WERI-Rb-1 (cell line): ENCODE measurements around the gene PDE10A.

ENCODE experiments used
- DNase-seq: peaks from one replicate; pipeline ENCODE4 v3.0.0-alpha.2; 2020
- H3K27ac ChIP-seq: fragments of 250-450 bp; sonication (Bioruptor Pico); 2 replicates; pipeline ENCODE4 v1.5.1; 2020; ENCODE audit warnings: mild to moderate bottlenecking, moderate library complexity
- H3K27me3 ChIP-seq: fragments of 250-450 bp; sonication (Bioruptor Pico); 2 replicates; pipeline ENCODE4 v1.5.1; 2021; ENCODE audit warnings: mild to moderate bottlenecking, low read depth, moderate library complexity; ENCODE audit not compliant: insufficient read depth, severe bottlenecking
- H3K36me3 ChIP-seq: fragments of 250-450 bp; sonication (Bioruptor Pico); 2 replicates; pipeline ENCODE4 v1.5.1; 2020; ENCODE audit warnings: mild to moderate bottlenecking, moderate library complexity
- H3K4me3 ChIP-seq: 2 replicates; pipeline ENCODE4 v1.5.1; 2011; ENCODE audit warnings: low read depth, mild to moderate bottlenecking, control low read depth, low read length
- H3K9me3 ChIP-seq: fragments of 250-450 bp; sonication (Bioruptor Pico); 2 replicates; pipeline ENCODE4 v1.5.1; 2021; ENCODE audit warnings: mild to moderate bottlenecking, moderate library complexity; ENCODE audit not compliant: severe bottlenecking
- TF ChIP-seq, protein P1 (sequence below): IDR thresholded peaks from 2 replicates; pipeline ENCODE4 v1.5.1; 2011; ENCODE audit warnings: low read depth, mild to moderate bottlenecking, control low read depth, inconsistent platforms, low read length

Gene PDE10A

DNA sequence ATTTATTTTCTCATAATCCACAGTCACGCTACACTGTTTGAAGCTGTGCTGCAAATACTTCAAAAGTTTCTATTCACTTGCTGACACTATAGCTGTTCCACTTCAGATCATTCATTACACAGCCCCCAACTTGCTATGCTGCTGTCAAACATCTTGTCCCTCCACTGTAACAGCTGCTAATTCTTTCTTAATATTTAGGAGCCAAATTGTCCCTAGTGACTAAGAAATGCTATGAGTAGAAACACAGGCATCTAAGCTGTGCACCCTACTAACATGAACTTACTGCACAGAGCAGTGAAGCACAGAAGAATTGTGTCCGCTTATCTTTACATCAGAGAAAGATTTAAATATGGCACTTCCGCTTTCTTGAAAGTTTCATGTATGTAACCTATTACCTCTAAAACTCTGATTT is 91.3 kb downstream of the PDE10A start:
- TF ChIP-seq, protein P1, sequence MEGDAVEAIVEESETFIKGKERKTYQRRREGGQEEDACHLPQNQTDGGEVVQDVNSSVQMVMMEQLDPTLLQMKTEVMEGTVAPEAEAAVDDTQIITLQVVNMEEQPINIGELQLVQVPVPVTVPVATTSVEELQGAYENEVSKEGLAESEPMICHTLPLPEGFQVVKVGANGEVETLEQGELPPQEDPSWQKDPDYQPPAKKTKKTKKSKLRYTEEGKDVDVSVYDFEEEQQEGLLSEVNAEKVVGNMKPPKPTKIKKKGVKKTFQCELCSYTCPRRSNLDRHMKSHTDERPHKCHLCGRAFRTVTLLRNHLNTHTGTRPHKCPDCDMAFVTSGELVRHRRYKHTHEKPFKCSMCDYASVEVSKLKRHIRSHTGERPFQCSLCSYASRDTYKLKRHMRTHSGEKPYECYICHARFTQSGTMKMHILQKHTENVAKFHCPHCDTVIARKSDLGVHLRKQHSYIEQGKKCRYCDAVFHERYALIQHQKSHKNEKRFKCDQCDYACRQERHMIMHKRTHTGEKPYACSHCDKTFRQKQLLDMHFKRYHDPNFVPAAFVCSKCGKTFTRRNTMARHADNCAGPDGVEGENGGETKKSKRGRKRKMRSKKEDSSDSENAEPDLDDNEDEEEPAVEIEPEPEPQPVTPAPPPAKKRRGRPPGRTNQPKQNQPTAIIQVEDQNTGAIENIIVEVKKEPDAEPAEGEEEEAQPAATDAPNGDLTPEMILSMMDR, result no peak
- Histone ChIP-seq H3K27me3 (peaks cover 33% of the 10 kb centered on the region), H3K4me3 (no peak overlapping the region), H3K27ac (no peak overlapping the region), H3K9me3 (no peaks in the 10 kb centered on the region), H3K36me3 (no peaks in the 10 kb centered on the region)
- DNase-seq, result no peak

DNA sequence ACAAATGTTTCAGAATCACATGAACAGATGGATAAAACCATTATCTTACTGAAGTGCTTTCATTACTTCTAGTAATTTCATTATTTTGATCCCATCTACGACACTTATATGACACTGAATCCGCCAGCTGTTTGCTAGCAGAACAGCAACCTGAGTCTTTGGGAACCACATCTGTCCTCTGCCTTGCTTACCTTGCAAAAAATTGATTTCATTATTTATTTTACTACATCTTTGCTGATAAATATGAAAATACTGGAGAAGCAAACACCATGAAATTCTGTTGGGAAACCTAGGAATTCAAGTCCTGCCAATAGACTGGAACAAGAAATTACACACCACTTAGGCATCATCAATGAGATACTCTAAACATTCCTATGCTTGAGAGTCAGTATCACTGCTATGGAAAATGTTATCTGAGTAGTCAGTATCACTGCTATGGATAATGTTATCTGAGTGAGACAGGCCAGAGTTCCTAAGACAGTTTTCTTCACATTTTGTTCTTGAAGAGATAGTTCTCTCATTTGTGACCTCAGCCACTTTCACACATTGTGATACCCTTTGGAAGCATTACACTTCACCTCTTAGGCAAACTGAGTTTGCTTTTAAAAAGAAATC is 91.9 kb downstream of the PDE10A start:
- H3K27ac ChIP-seq, result no peak overlapping the region
- H3K9me3 ChIP-seq, result no peaks in the 10 kb centered on the region
- H3K27me3 ChIP-seq, result peaks cover 32% of the 10 kb centered on the region
- H3K4me3 ChIP-seq, result no peak overlapping the region
- DNase-seq, result no peak
- H3K36me3 ChIP-seq, result no peaks in the 10 kb centered on the region
- TF ChIP-seq, protein P1, result no peak

DNA sequence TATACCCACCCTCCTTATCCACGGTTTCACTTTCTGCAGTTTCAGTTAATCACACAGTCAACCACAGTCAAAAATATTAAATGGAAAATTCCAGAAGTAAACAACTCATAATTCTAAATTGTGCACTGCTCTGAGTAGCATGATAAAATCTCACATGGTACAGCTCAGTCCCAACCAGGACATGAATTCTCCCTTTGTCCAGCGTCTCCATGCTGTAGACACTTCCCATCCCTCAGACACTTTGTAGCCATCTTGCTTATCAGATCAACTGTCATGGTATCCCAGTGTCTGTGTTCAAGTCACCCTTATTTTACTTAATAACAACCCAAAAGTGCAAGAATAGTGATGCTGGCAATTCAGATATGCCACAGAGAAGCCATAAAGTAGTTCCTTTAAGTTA is 94.7 kb downstream of the PDE10A start:
- Histone ChIP-seq H3K36me3 (no peaks in the 10 kb centered on the region), H3K27me3 (peaks cover 36% of the 10 kb centered on the region), H3K9me3 (no peaks in the 10 kb centered on the region), H3K4me3 (no peak overlapping the region), H3K27ac (no peak overlapping the region)
- TF ChIP-seq, protein P1, result no peak
- no peak for DNase-seq

DNA sequence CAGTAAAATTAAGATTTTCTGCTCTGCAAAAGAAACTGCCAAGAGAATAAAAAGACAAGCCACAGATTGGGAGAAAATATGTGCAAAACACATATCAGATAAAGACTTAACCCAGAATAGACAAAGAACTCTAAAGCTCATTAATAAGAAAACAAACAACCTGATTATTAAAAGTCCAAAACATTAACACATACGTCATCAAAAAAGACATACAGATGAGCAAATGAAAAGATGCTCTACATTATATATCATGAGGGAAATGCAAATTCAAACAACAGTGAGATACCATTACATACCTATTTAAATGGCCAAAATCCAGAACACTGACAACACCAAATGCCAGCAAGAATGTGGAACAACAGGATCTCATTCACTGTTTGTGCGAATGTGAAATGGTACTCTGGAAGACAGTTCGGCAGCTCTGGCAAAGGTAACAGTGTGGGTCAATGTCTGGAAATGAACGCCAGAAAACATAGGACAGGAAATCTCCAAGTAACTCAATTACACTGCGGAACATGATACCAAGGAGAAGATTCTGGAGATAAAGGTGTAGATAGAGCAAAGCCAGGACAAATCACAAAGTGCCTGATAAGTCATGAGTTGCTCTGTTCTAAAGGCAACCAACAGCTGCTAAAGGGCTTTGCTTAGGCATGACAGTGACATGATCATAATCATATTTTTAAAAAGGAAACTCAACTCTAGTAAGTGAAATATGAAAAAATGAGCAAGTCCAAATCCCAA is 96.8 kb downstream of the PDE10A start:
- no peak for DNase-seq
- TF ChIP-seq, protein P1, result no peak
- Histone ChIP-seq H3K27me3 (peaks cover 44% of the 10 kb centered on the region), H3K9me3 (no peaks in the 10 kb centered on the region), H3K4me3 (no peak overlapping the region), H3K27ac (no peak overlapping the region), H3K36me3 (no peaks in the 10 kb centered on the region)

DNA sequence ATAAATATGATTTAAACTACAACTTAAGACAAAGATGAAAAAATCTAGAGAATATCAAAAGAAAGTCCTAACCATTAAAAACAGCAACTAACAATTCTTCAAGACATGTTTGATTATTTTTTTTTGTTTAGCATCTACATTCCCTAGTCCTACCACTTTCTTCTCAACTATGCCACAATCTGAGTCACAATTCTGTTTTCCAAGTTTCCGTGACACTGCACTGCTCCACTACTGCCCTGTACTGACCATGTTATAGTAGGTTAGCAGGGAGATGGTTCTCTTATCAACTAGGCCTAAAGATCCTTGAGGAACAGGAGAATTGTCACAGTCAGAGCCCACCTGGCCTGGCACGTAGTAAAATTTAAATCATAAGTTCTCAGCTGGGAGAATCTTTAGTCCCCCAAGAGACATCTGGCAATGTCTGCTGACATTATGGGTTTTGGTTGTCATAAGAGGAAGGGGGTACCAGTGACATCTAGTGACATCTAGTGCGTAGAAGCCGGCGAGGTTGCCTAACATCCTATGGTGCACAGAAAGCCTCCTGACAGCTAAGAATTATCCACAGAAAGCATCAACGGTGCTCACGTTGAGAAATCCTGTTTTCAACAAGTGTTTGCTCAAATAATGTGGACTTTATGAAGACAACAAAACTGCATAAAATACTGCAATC is 100.5 kb downstream of the PDE10A start:
- Histone ChIP-seq H3K9me3 (peaks cover 3% of the 10 kb centered on the region), H3K27ac (no peak overlapping the region)
- no peak for DNase-seq

More for the DNA sequence above, 100.5 kb downstream of the PDE10A start:
- H3K36me3 ChIP-seq, result no peaks in the 10 kb centered on the region
- H3K27me3 ChIP-seq, result peaks cover 54% of the 10 kb centered on the region
- TF ChIP-seq, protein P1, result no peak
- no peak overlapping the region for H3K4me3 ChIP-seq
